ENCODE results near the gene GNAL. TPM values are rescaled to one million over a fixed set of nuclear protein-coding genes. Genes with fewer than 3 reads are reported as not detected.

Gene GNAL
- total RNA-seq, 1 donor from 2014 or later, result 5.1 TPM

- ATAC-seq (ENCODE audit: poor library complexity) (no peak), DNase-seq (no peak)
- intact Hi-C loops (cut with DNase I), result no loop called here
Observed at GRCh38 chr18:11820697-11821096, 131.6 kb downstream of the GNAL start.

GRCh38 chr18:11821208-11821607, 132.1 kb downstream of the GNAL start:
- DNase-seq (no peak), ATAC-seq (ENCODE audit: poor library complexity) (no peak)
- intact Hi-C loops (cut with DNase I), result no loop called here

- ATAC-seq (ENCODE audit: poor library complexity) (no peak), DNase-seq (no peak)
- intact Hi-C loops (cut with DNase I), result no loop called here
Observed at GRCh38 chr18:11821643-11822237, 132.7 kb downstream of the GNAL start.

GRCh38 chr18:11823545-11823944, 134.5 kb downstream of the GNAL start:
- DNase-seq, result no peak
- no peak for ATAC-seq (ENCODE audit: poor library complexity)
- intact Hi-C loops (cut with DNase I), result no loop called here

GRCh38 chr18:11826836-11827235, 137.8 kb downstream of the GNAL start:
- DNase-seq, result no peak
- intact Hi-C loops (cut with DNase I), result no loop called here
- ATAC-seq (ENCODE audit: poor library complexity), result no peak

GRCh38 chr18:11828786-11829432, 139.8 kb downstream of the GNAL start:
- DNase-seq, result no peak
- no peak for ATAC-seq (ENCODE audit: poor library complexity)
- intact Hi-C loops (cut with DNase I), result no loop called here

- DNase-seq (no peak), ATAC-seq (ENCODE audit: poor library complexity) (no peak)
- intact Hi-C loops (cut with DNase I), result no loop called here
Observed at GRCh38 chr18:11830585-11830984, 141.5 kb downstream of the GNAL start.

GRCh38 chr18:11831921-11832320, 142.9 kb downstream of the GNAL start:
- intact Hi-C loops (cut with DNase I), result no loop called here
- ATAC-seq (ENCODE audit: poor library complexity), result no peak
- no peak for DNase-seq

- intact Hi-C loops (cut with DNase I), result no loop called here
- ATAC-seq (ENCODE audit: poor library complexity) (no peak), DNase-seq (no peak)
Observed at GRCh38 chr18:11834772-11835171, 145.7 kb downstream of the GNAL start.

GRCh38 chr18:11839556-11839955, 150.5 kb downstream of the GNAL start:
- no peak for DNase-seq
- intact Hi-C loops (cut with DNase I), result no loop called here
- ATAC-seq (ENCODE audit: poor library complexity), result no peak

GRCh38 chr18:11840493-11840892, 151.4 kb downstream of the GNAL start:
- intact Hi-C loops (cut with DNase I), result no loop called here
- ATAC-seq (ENCODE audit: poor library complexity), result no peak
- DNase-seq, result no peak

GRCh38 chr18:11842562-11842961, 153.5 kb downstream of the GNAL start:
- intact Hi-C loops (cut with DNase I), result no loop called here
- ATAC-seq (ENCODE audit: poor library complexity), result no peak
- no peak for DNase-seq

- DNase-seq (no peak), ATAC-seq (ENCODE audit: poor library complexity) (no peak)
- intact Hi-C loops (cut with DNase I), result no loop called here
Observed at GRCh38 chr18:11844436-11844835, 155.4 kb downstream of the GNAL start.

GRCh38 chr18:11845654-11846053, 156.6 kb downstream of the GNAL start:
- intact Hi-C loops (cut with DNase I), result no loop called here
- no peak for DNase-seq
- no peak for ATAC-seq (ENCODE audit: poor library complexity)

GRCh38 chr18:11847811-11848210, 158.7 kb downstream of the GNAL start:
- intact Hi-C loops (cut with DNase I), result no loop called here
- no peak for DNase-seq

GRCh38 chr18:11849279-11849678, 160.2 kb downstream of the GNAL start:
- DNase-seq (no peak), ATAC-seq (ENCODE audit: poor library complexity) (no peak)
- intact Hi-C loops (cut with DNase I), result no loop called here

More at GRCh38 chr18:11847811-11848210, 158.7 kb downstream of the GNAL start:
- no peak for ATAC-seq (ENCODE audit: poor library complexity)

GRCh38 chr18:11849841-11850634, 161.0 kb downstream of the GNAL start:
- intact Hi-C loops (cut with DNase I), result no loop called here
- peak; percentile 73 for DNase-seq
- peak; percentile 69 for ATAC-seq (ENCODE audit: poor library complexity)

GRCh38 chr18:11850821-11851145, 161.7 kb downstream of the GNAL start:
- DNase-seq, result no peak
- peak; percentile 72 for ATAC-seq (ENCODE audit: poor library complexity)
- intact Hi-C loops (cut with DNase I), result no loop called here

- intact Hi-C loops (cut with DNase I), result no loop called here
- DNase-seq (peak; percentile 100), ATAC-seq (ENCODE audit: poor library complexity) (peak; percentile 99)
Observed at GRCh38 chr18:11851146-11851805, 162.2 kb downstream of the GNAL start, which contains the start of gene CHMP1B. TSS of gene CHMP1B (plus strand) at chr18:11851413. CDS start at chr18:11851512, 99 bp downstream.

All from Right ventricle myocardium superior (tissue), 1 donor.